NCI-H446 (cell line): ENCODE measurements around the gene CBX5.
"Not testable (repeated sequence)": the region's sequence is repeated elsewhere in the genome, so short reads cannot be mapped to it uniquely, and the experiment has no call there.

Source experiments
- DNase-seq, 2 experiments: peaks; one replicate each; lab custom pipeline; 2025; lab: John Stamatoyannopoulos, UW

Gene CBX5

GRCh38 chr12:54265364-54265812 is 14.5 kb downstream of the CBX5 start:
- no peak for DNase-seq

DNA sequence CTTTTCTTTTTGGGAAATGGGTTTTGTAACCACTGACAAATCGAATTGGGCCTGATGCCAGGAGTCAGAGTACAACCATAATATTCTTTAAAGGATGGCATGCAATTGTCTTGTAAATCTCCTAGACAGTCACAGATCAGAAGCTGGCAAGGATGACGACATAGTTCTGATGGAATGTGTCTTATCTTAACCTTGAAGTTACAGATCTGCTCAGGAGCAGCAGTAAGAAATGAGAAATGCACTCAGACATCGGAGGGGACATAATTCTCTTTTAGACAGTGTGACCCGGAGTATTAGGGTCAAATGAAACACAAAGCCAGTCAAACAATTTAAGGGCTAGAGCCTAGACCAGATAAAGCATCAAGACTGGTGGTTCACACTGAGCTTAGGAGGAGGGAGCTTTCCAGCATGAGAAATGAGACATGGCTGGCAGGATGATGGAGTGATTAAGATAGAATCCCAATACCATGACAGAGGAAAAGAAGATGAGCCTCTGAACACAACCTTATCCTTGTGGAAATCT is 17.5 kb downstream of the CBX5 start:
- no peak for DNase-seq

- no peak for DNase-seq
These were observed 18.0 kb downstream of the CBX5 start for GRCh38 chr12:54261815-54262402.

DNA sequence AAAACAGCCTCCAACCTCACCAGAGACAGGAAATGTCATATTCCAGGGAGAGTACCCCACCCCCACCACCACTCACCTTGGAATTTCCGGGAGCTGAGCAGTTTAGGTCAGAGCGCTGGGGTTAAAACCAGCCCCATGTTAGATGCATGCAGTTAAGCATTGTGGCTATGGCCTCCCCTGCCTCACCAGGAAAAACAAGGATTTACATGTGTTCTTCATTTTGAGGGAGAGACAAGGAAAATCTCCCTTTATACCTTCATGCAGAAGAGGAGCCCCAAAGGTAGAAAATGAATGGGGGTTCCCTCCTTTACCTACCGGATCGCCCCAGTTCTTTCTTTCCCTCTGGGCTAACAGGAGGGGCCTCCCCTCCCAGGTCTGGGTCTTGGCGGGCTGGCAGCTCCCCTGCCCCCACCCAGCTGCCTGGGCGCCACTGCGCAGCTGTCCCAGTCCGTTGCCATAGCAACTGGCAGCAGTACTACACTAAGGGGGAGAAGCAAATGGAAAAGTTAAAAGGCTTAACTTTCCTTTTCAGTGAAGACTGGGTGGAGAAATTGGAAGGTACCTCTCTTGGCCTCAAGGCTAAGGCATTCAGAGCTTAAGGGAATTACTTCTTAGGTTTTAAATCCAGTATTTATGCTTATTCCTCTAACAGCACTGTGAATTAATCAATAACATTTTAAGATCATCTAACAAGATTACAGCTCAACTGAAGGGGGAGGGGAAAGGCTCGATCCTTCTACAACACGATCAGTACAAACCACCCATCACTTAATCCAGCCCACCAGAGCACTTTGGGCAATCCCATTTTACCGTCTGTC is 20.5 kb downstream of the CBX5 start:
- peak; percentile 84 to 92 for DNase-seq

- DNase-seq, result no peak
These were observed 21.7 kb downstream of the CBX5 start for GRCh38 chr12:54258201-54258681.

DNA sequence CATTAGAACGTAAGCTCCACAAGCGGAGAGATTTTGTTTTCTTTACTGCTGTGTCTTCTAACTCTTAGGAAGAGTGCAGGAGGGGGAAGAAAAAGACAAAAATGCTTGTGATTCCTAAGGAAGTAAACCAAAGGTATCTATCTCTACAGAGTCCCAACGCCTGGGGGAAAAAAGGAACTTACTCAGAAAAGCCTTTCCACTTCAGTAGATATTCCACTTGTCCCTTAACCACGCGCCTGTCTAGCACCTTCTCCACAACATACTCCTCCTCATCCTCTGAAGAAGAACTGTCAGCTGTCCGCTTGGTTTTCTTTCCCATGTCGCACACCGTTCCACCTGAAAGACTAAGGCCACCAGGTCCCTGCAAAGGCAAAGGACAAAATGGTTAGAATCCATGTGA is 22.6 kb downstream of the CBX5 start:
- no peak for DNase-seq

DNA sequence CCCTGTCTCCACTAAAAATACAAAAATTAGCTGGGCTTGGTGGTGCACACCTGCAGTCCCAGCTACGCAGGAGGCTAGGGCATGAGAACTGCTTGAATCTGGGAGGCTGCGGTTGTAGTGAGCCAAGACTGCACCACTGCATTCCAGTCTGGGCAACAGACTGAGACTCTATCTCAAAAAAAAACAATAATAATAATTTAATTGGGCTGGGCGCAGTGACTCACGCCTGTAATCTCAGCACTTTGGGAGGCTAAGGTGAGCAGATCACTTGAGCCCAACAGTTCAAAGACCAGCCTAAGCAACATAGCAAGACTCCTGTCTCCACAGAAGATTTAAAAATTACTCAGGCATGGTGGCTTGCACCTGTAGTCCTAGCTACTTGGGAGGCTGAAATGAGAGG is 26.7 kb downstream of the CBX5 start:
- DNase-seq, result no peak

- peak; percentile 11 to 43 for DNase-seq
These were observed 28.1 kb downstream of the CBX5 start for GRCh38 chr12:54251667-54252284.

- no peak for DNase-seq
These were observed 30.4 kb downstream of the CBX5 start for GRCh38 chr12:54249489-54249888.

GRCh38 chr12:54246011-54246641 is 33.8 kb downstream of the CBX5 start:
- no peak for DNase-seq

- no peak for DNase-seq
These were observed 38.8 kb downstream of the CBX5 start for GRCh38 chr12:54240971-54241588.

GRCh38 chr12:54240129-54240528 is 39.8 kb downstream of the CBX5 start:
- no peak for DNase-seq

GRCh38 chr12:54239620-54240019 is 40.3 kb downstream of the CBX5 start:
- no peak for DNase-seq

- DNase-seq, result no peak
These were observed 41.4 kb downstream of the CBX5 start for GRCh38 chr12:54238531-54238930.

DNA sequence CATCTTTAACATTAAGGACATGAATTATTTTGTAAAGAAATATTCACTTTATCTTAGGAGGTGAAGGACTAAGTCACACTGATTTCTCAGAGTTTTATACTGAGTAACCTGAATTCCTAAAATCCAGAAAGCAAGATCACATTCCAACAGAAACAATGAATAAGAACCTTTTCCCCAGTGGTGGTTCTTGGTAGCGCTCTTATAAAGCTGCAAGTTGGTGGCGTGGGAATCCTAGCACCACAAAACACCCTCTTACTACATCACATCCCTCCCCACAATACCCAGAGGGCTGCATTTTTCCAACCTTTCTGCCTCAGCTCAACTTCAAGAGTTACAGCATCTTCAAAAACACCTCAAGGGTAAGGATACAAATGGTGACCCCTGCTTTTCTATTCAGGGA is 47.1 kb downstream of the CBX5 start:
- no peak for DNase-seq

- DNase-seq, result peak in 1 of 2 experiments; percentile 54
These were observed 48.7 kb downstream of the CBX5 start for GRCh38 chr12:54231269-54231668.

DNA sequence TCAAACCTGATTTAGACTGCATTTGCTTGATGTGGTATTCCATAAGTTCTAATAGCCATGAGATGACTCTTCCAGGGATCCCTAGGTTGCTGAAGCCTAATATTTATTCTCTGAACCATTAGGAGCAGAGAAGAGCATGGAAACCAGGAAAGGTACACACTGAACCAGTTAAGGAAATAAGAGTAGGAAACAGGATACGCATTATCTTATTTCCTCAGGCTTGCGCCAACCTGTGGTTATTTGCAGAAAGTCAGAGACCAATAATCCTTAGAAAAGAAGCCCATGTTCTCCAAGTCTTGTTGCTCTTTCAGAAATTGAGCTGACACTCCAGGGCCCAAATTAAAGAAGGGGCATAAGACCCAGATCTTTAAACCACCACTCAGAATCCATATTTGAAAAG is 49.4 kb downstream of the CBX5 start:
- DNase-seq, result no peak

- DNase-seq, result no peak
These were observed 50.2 kb downstream of the CBX5 start for GRCh38 chr12:54229624-54230212.

DNA sequence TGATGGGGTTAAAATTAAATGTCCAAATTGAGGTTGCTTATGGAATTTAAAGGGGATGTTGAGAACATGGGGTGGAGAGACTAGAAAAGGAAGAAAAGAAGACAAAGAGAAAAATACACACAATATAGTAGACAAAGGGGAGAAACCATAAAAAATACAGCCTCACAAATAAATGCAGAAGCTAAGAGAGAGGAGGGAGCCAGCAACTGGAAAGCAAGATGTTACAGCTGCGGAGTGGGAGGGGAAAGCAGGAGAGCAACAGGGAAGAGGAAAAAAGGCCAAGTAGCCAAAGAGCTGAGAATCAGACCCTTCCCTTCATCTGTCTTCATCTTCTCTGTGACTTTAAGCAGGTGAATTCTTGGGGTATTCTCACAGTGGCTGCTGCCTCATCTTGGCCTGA is 51.5 kb downstream of the CBX5 start:
- no peak for DNase-seq

DNA sequence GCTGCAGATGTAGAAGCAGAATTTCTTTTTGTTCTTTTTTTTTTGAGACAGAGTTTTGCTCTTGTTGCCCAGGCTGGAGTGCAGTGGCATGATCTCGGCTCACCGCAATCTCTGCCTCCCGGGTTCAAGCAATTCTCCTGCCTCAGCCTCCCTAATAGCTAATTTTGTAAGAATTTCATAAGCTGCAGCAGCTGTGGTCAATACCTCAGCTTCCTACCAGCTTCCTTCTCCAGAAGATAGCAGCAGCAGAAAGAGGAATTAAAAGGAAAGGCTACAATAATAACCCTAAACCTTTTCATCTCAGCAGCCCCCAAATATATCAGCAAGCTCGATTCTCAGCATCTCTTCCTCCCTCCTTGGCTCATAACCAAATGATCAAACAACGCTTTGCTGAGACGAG is 52.0 kb downstream of the CBX5 start:
- not testable (repeated sequence) for DNase-seq

DNA sequence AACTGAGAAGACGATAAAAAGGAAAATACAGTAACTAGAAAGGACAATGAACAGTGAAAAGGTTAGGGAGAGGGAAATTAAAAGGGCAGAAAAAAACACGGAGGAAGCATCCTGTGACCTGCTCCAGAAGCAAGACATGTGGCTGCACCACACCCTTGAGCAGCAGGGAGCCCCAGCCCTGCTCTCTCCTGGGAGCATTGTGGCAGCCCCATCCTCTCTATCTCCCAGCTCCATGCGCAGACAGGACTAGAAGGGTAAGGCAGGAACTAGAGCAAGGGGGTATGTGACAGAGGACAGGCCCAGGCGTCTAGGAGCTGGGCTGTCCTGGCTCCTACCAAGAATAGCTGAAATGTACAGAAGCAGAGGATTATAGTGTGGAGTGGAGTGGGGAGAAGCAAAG is 52.5 kb downstream of the CBX5 start:
- DNase-seq, result no peak
